ENCODE results near the gene HS3ST6.

The HS3ST6 gene

DNA sequence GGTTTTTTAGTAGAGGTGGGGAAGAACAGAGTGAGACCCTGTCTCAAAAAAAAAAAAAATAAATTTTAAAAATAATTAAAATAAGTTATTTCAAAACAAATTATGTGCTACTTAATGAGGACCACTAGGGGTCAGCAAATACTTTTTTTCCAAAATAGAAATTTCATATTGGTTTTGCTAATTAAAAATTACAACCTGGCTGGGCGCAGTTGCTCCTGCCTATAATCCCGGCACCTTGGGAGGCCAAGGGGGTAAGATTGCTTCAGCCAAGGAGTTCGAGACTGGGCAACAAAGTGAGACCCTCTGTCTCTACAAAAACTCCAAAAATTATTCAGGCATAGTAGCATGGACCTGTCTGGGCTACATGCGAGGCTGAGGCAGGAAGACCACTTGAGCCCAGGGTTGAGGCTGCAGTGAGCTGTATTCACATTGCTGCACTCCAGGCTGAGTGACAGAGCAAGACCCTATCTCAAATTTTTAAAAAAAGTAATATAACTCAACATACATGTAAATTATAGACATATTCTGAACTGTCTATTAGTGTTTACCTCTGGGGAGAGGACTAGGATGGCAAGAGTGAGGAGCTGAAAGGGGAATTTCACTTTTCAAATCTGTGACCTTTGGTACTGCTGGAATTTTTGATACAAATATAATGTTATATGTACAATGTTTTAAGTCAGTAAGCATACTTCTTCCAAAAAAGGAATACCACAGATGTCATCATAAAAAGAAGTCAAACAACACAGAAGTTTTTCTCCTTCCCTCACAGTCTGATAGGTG lies 54.3 kb downstream of the HS3ST6 start:
- no peak overlapping the region for H3K9ac ChIP-seq (ENCODE audit: low read depth, low read length)
- peaks cover 38% of the 10 kb centered on the region for H3K27me3 ChIP-seq (ENCODE audit: insufficient read depth, low read length)
- H3K4me1 ChIP-seq (ENCODE audit: insufficient read depth, low read length) = no peaks in the 10 kb centered on the region
- no peak overlapping the region for H3K27ac ChIP-seq (ENCODE audit: low read length)
- H3K36me3 ChIP-seq (ENCODE audit: insufficient read depth, low read depth, low read length) = no peaks in the 10 kb centered on the region
- H3K4me3 ChIP-seq (ENCODE audit: low read length) = no peak overlapping the region
- H3K9me3 ChIP-seq (ENCODE audit: insufficient read depth, low read depth, low read length) = no peaks in the 10 kb centered on the region

DNA sequence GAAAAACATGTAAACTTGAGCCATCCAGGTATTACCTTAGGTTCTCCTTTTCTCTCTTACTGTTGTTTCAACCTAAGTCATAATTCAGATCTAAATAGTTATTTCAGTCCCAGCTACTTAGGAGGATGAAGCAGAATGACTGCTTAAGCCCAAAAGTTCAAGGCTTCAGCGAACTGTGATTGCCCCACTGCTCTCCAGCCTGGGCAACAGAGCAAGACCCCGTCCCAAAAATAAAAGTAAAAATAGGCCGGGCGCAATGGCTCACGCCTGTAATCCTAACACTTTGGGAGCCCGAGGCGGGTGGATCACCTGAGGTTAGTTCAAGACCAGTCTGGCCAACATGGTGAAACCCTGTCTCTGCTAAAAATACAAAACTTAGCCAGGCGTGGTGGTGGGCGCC lies 55.8 kb downstream of the HS3ST6 start:
- Histone ChIP-seq H3K9me3 (ENCODE audit: insufficient read depth, low read depth, low read length) (no peaks in the 10 kb centered on the region), H3K36me3 (ENCODE audit: insufficient read depth, low read depth, low read length) (no peaks in the 10 kb centered on the region), H3K4me1 (ENCODE audit: insufficient read depth, low read length) (no peaks in the 10 kb centered on the region), H3K27me3 (ENCODE audit: insufficient read depth, low read length) (peaks cover 53% of the 10 kb centered on the region), H3K4me3 (ENCODE audit: low read length) (no peak overlapping the region), H3K9ac (ENCODE audit: low read depth, low read length) (no peak overlapping the region), H3K27ac (ENCODE audit: low read length) (no peak overlapping the region)

DNA sequence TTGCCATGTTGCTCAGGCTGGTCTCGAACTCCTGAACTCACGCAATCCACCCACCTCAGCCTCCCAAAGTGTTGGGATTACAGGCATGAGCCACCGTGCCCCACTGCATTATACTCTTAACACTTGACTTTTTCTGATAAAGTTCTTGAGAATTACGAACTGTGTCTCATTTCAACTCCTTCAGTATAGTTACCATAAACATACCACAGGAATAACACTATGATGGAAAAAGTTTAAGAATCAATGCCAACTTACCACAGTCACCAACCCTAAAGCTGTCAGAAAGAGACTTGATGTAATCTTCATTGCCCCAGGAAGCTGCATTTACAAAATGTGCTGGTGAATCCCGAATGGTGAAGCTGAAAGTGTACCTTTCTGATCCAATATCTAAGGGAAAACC lies 56.5 kb downstream of the HS3ST6 start:
- Histone ChIP-seq H3K4me1 (ENCODE audit: insufficient read depth, low read length) (no peaks in the 10 kb centered on the region), H3K27ac (ENCODE audit: low read length) (no peak overlapping the region), H3K9ac (ENCODE audit: low read depth, low read length) (no peak overlapping the region), H3K27me3 (ENCODE audit: insufficient read depth, low read length) (peaks cover 58% of the 10 kb centered on the region), H3K9me3 (ENCODE audit: insufficient read depth, low read depth, low read length) (no peaks in the 10 kb centered on the region), H3K4me3 (ENCODE audit: low read length) (no peak overlapping the region), H3K36me3 (ENCODE audit: insufficient read depth, low read depth, low read length) (no peaks in the 10 kb centered on the region)

Measured in iPS-20b (cell line).